Right kidney (tissue), 1 donor: ENCODE data around the gene ZNF580.
A peak's percentile ranks its signal among the peaks of the same experiment; 100 is the strongest.

Experiments used
- DNase-seq: peaks from one replicate; pipeline ENCODE4 v3.0.0-alpha.2; 2016

ZNF580 gene

GRCh38 chr19:55603581-55604292, 37.1 kb upstream of the ZNF580 start:
- no peak for DNase-seq

- DNase-seq, result peak; percentile 92
These were observed 35.6 kb upstream of the ZNF580 start for GRCh38 chr19:55605207-55605636.

GRCh38 chr19:55605637-55606470, 34.9 kb upstream of the ZNF580 start, which contains the start of gene ZNF865:
ZNF865 (plus strand) TSS chr19:55605647; CDS start chr19:55613619, 7,972 bp downstream.
- peak; percentile 67 for DNase-seq

GRCh38 chr19:55606471-55606787, 34.4 kb upstream of the ZNF580 start:
- DNase-seq, result no peak

- DNase-seq, result no peak
These were observed 34.0 kb upstream of the ZNF580 start for GRCh38 chr19:55606817-55607216.

GRCh38 chr19:55609326-55609725, 31.5 kb upstream of the ZNF580 start:
- DNase-seq, result no peak

GRCh38 chr19:55611300-55611982, 29.4 kb upstream of the ZNF580 start:
- no peak for DNase-seq

GRCh38 chr19:55611983-55612645, 28.7 kb upstream of the ZNF580 start:
- DNase-seq, result no peak

GRCh38 chr19:55613396-55613795, 27.4 kb upstream of the ZNF580 start:
- no peak for DNase-seq

GRCh38 chr19:55613930-55614710, 26.7 kb upstream of the ZNF580 start:
- no peak for DNase-seq

GRCh38 chr19:55614711-55615542, 25.9 kb upstream of the ZNF580 start:
- DNase-seq, result no peak

- DNase-seq, result no peak
These were observed 25.0 kb upstream of the ZNF580 start for GRCh38 chr19:55615543-55616394.

GRCh38 chr19:55616395-55616875, 24.4 kb upstream of the ZNF580 start:
- DNase-seq, result no peak

GRCh38 chr19:55617426-55617825, 23.4 kb upstream of the ZNF580 start:
- DNase-seq, result no peak

GRCh38 chr19:55618426-55618825, 22.4 kb upstream of the ZNF580 start:
- no peak for DNase-seq

GRCh38 chr19:55619286-55619685, 21.5 kb upstream of the ZNF580 start:
- no peak for DNase-seq

GRCh38 chr19:55620410-55621204, 20.2 kb upstream of the ZNF580 start:
- no peak for DNase-seq

GRCh38 chr19:55621205-55621672, 19.6 kb upstream of the ZNF580 start:
- DNase-seq, result no peak
